ENCODE results near the gene OAS1. TPM values are rescaled to one million over a fixed set of nuclear protein-coding genes. Genes with fewer than 3 reads are reported as not detected.

Gene OAS1
- total RNA-seq, 4 donors from 2014 or later = 32.1 to 115 (median 50.8) TPM

DNA sequence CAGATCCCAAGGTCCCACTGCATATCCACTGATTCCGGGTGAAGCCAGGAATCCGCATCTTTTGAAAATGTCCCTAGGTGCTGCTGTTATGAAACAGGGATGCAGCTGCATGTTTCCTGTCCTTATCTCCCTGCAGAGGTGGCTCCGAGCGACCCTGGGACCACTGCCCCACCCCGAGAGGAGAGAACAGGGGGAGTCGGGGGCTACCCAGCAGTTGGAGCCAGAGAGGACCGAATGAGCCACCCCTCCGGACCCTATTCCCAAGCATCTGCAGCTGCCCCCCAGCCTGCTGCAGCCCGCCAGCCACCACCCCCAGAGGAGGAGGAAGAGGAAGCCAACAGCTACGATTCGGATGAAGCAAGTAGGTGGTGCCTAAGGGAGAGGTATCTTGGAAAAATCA lies 30.3 kb upstream of the OAS1 start:
- intact Hi-C loops (cut with DNase I) = no loop called here
- peaks cover 0 to 87% (median 0%) of the 10 kb centered on the region in 4 donors for H3K27me3 ChIP-seq
- H3K4me1 ChIP-seq = no peaks in the 10 kb centered on the region
- no peak for DNase-seq
- no peak overlapping the region for H3K27ac ChIP-seq
- H3K4me3 ChIP-seq = no peak overlapping the region
- TF ChIP-seq POLR2A (IDR thresholded peaks at IDR 0.05) = no peak
- TF ChIP-seq, protein P1, sequence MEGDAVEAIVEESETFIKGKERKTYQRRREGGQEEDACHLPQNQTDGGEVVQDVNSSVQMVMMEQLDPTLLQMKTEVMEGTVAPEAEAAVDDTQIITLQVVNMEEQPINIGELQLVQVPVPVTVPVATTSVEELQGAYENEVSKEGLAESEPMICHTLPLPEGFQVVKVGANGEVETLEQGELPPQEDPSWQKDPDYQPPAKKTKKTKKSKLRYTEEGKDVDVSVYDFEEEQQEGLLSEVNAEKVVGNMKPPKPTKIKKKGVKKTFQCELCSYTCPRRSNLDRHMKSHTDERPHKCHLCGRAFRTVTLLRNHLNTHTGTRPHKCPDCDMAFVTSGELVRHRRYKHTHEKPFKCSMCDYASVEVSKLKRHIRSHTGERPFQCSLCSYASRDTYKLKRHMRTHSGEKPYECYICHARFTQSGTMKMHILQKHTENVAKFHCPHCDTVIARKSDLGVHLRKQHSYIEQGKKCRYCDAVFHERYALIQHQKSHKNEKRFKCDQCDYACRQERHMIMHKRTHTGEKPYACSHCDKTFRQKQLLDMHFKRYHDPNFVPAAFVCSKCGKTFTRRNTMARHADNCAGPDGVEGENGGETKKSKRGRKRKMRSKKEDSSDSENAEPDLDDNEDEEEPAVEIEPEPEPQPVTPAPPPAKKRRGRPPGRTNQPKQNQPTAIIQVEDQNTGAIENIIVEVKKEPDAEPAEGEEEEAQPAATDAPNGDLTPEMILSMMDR (IDR thresholded peaks at IDR 0.05) = no peak
- H3K9me3 ChIP-seq = no peaks in the 10 kb centered on the region
- WGBS, 2 donors = 36 to 60% methylated on average over 4 of the region's 11 CpGs
- no peaks in the 10 kb centered on the region for H3K36me3 ChIP-seq

DNA sequence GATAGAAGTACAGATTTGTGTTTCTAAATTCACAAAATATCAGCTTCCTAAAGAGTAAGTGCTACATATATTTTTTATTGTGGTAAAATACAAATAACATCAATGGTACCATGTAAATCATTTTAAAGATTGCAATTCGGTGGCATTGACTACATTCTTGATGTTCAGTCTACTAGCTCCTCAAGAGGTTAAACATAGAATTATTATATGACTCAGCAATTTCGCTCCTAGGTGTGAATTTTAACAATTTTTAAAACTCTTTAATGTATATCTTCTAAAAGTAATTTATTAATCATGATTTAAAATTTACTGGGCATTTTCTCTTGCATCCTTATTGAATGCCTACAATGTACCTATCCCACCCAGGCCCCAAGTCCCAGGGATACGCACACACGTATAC lies 29.8 kb upstream of the OAS1 start:
- Histone ChIP-seq H3K4me3 (no peak overlapping the region), H3K27me3 (peaks cover 0 to 92% (median 0%) of the 10 kb centered on the region in 4 donors), H3K27ac (no peak overlapping the region), H3K4me1 (no peaks in the 10 kb centered on the region), H3K9me3 (no peaks in the 10 kb centered on the region), H3K36me3 (no peaks in the 10 kb centered on the region)
- intact Hi-C loops (cut with DNase I) = no loop called here
- TF ChIP-seq, protein P1 (IDR thresholded peaks at IDR 0.05) = no peak
- TF ChIP-seq POLR2A (IDR thresholded peaks at IDR 0.05) = no peak
- 61 to 66% methylated on average over 4 of the region's 4 CpGs for WGBS, 2 donors
- DNase-seq = no peak

DNA sequence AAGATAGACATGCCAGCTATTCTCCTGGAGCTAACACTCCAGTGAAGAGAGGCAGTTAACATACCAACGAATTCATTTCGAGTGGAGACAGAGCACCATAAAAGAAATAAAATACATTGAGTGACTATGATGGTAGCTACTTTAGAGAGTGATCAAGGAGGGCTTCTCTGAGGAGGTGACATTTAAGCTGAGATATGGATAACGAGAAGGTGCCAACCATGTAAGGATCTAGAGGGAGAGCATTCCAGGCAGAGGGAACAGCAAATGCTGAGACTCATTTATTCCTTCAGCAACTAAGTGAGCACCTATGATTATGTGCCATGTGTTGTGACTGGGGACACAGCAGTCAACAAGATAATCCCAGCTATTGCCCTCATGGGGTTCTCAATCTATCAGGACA lies 28.3 kb upstream of the OAS1 start:
- DNase-seq = no peak
- 58 to 80% methylated on average over 3 of the region's 3 CpGs for WGBS, 2 donors
- no peaks in the 10 kb centered on the region for H3K36me3 ChIP-seq
- peaks cover 0 to 93% (median 0%) of the 10 kb centered on the region in 4 donors for H3K27me3 ChIP-seq
- intact Hi-C loops (cut with DNase I) = no loop called here
- TF ChIP-seq, protein P1 (IDR thresholded peaks at IDR 0.05) = no peak
- TF ChIP-seq POLR2A (IDR thresholded peaks at IDR 0.05) = no peak
- H3K9me3 ChIP-seq = no peaks in the 10 kb centered on the region
- no peak overlapping the region for H3K4me3 ChIP-seq
- H3K27ac ChIP-seq = no peak overlapping the region
- H3K4me1 ChIP-seq = no peaks in the 10 kb centered on the region

DNA sequence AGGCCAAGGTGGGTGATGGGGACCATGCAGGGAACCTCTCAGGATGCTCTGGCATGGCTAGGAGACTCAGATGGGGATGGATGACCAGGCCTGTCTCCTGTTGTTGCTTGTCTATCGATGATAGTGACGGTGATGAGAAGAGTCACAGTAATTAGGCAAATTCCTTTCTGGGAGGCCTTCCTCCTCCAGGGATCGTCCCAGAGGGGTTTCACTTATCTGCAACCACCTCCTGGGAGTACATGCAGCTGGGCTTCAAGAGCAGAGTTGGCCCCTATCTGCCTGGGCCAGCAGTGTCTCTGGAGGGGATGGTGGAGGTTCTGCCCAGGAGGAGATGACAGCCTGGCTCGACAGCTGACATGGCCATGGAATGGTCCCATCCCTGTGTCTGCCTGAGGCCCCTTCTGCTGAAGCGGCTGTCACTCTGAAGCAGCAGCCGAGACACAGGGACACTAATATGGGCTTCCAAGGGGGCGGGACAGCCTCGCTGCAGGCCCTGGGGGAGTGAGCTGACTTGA lies 27.5 kb upstream of the OAS1 start:
- intact Hi-C loops (cut with DNase I) = no loop called here
- no peak for TF ChIP-seq POLR2A (IDR thresholded peaks at IDR 0.05)
- TF ChIP-seq, protein P1 (IDR thresholded peaks at IDR 0.05) = no peak
- no peak overlapping the region for H3K27ac ChIP-seq
- peaks cover 0 to 86% (median 0%) of the 10 kb centered on the region in 4 donors for H3K27me3 ChIP-seq
- H3K4me3 ChIP-seq = no peak overlapping the region
- no peaks in the 10 kb centered on the region for H3K9me3 ChIP-seq
- no peaks in the 10 kb centered on the region for H3K36me3 ChIP-seq
- no peak for DNase-seq
- WGBS, 2 donors = 36 to 47% methylated on average over 3 to 4 of the region's 8 CpGs
- H3K4me1 ChIP-seq = no peaks in the 10 kb centered on the region

DNA sequence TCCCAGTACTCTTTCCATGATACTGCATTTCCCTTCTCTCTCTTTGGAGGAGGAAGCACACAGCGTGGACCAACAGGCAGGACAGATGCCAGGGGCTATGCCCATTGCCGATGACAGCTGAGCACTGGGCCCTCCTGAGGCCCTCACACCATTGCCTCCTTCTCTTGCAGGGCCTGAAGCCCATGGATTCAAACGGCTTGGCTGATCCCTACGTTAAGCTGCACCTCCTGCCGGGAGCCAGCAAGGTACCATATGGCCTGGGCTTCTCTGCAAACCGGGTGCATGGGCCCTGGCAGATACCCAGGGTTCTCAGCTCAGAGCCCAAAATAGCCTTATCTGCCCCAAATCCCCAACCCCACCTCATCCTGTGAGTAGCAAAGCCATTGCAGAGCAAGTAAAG lies 25.2 kb upstream of the OAS1 start:
- Histone ChIP-seq H3K4me3 (no peak overlapping the region), H3K36me3 (no peaks in the 10 kb centered on the region), H3K4me1 (no peaks in the 10 kb centered on the region), H3K27me3 (peaks cover 0 to 83% (median 0%) of the 10 kb centered on the region in 4 donors), H3K9me3 (peaks cover 0 to 3% (median 0%) of the 10 kb centered on the region in 3 donors), H3K27ac (no peak overlapping the region)
- no peak for DNase-seq
- TF ChIP-seq, protein P1 (IDR thresholded peaks at IDR 0.05) = no peak
- TF ChIP-seq POLR2A (IDR thresholded peaks at IDR 0.05) = no peak
- intact Hi-C loops (cut with DNase I) = no loop called here
- WGBS, 2 donors = 43% methylated on average over 1 of the region's 6 CpGs; no CpG with 5 or more reads in 1 of the 2 donors

All from esophagus squamous epithelium (tissue), 5 donors.